ENCODE measurements around the gene CRTAP.
A peak's percentile ranks its signal among the peaks of the same experiment; 100 is the strongest.
"Not testable (repeated sequence)": the region's sequence is repeated elsewhere in the genome, so short reads cannot be mapped to it uniquely, and the experiment has no call there.

CRTAP gene

GRCh38 chr3:33125840-33126239 lies 12.0 kb downstream of the CRTAP start:
- H3K4me3 ChIP-seq (replicated peaks; ENCODE audit: low read depth, low read length): no peak overlapping the region
- TF ChIP-seq, protein P1, sequence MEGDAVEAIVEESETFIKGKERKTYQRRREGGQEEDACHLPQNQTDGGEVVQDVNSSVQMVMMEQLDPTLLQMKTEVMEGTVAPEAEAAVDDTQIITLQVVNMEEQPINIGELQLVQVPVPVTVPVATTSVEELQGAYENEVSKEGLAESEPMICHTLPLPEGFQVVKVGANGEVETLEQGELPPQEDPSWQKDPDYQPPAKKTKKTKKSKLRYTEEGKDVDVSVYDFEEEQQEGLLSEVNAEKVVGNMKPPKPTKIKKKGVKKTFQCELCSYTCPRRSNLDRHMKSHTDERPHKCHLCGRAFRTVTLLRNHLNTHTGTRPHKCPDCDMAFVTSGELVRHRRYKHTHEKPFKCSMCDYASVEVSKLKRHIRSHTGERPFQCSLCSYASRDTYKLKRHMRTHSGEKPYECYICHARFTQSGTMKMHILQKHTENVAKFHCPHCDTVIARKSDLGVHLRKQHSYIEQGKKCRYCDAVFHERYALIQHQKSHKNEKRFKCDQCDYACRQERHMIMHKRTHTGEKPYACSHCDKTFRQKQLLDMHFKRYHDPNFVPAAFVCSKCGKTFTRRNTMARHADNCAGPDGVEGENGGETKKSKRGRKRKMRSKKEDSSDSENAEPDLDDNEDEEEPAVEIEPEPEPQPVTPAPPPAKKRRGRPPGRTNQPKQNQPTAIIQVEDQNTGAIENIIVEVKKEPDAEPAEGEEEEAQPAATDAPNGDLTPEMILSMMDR (IDR thresholded peaks at IDR 0.05; ENCODE audit: low read length, missing control alignments): no peak
- no peak for DNase-seq (ENCODE audit: low read depth)

GRCh38 chr3:33128706-33129105 lies 14.9 kb downstream of the CRTAP start:
- no peak overlapping the region for H3K4me3 ChIP-seq (replicated peaks; ENCODE audit: low read depth, low read length)
- TF ChIP-seq, protein P1 (IDR thresholded peaks at IDR 0.05; ENCODE audit: low read length, missing control alignments): no peak
- DNase-seq (ENCODE audit: low read depth): no peak

- DNase-seq (ENCODE audit: low read depth): no peak
- TF ChIP-seq, protein P1 (IDR thresholded peaks at IDR 0.05; ENCODE audit: low read length, missing control alignments): no peak
- no peak overlapping the region for H3K4me3 ChIP-seq (replicated peaks; ENCODE audit: low read depth, low read length)
These were observed 16.3 kb downstream of the CRTAP start for GRCh38 chr3:33130144-33130543.

GRCh38 chr3:33131331-33132018 lies 17.7 kb downstream of the CRTAP start:
- no peak overlapping the region for H3K4me3 ChIP-seq (replicated peaks; ENCODE audit: low read depth, low read length)
- TF ChIP-seq, protein P1 (IDR thresholded peaks at IDR 0.05; ENCODE audit: low read length, missing control alignments): peak; percentile 71
- DNase-seq (ENCODE audit: low read depth): peak; percentile 84

DNA sequence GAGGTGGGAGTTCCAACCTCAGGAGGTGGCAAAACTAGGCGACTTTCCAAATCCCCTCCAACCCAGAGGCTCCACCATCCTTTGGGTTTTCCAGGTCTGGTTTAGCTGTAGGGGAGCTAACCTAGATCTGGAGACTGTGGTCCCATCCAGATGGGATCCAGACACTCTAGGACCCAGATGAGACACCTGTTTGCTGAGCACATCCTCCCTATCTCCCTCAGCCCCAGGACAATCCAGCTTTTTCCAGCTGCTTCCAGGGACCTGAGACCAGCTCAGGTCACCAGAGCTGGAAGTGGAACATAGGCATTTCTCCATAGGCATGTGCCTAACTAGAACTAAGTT lies 18.2 kb downstream of the CRTAP start:
- no peak overlapping the region for H3K4me3 ChIP-seq (replicated peaks; ENCODE audit: low read depth, low read length)
- no peak for DNase-seq (ENCODE audit: low read depth)
- TF ChIP-seq, protein P1 (IDR thresholded peaks at IDR 0.05; ENCODE audit: low read length, missing control alignments): no peak

DNA sequence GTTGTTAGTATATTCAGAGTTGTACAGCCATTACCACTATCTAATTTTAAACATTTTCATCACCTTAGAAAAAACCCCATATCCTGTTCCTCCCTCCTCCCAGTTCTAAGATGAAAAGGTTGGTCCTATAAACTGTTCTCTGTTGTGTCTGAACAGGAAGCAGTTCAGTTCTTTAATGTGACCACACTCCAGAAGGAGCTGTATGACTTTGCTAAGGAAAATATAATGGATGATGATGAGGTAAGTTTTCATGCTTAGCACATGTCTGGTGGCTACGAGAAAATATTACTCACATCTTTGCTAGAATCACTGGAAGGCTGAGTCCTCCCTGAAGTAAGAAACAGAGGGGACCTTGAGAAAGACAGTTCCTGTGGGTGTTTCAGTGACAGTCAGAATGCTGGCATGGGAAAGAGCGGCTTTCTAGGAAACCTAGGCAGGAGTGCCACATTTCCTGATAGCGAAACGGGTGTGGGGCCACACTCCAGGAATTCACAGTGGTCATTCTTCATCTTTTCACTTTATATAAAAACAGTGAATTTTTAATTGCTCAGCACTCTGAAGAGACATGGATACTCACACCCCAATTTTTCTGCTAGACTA lies 20.3 kb downstream of the CRTAP start:
- no peak for DNase-seq (ENCODE audit: low read depth)
- TF ChIP-seq, protein P1 (IDR thresholded peaks at IDR 0.05; ENCODE audit: low read length, missing control alignments): no peak
- no peak overlapping the region for H3K4me3 ChIP-seq (replicated peaks; ENCODE audit: low read depth, low read length)

DNA sequence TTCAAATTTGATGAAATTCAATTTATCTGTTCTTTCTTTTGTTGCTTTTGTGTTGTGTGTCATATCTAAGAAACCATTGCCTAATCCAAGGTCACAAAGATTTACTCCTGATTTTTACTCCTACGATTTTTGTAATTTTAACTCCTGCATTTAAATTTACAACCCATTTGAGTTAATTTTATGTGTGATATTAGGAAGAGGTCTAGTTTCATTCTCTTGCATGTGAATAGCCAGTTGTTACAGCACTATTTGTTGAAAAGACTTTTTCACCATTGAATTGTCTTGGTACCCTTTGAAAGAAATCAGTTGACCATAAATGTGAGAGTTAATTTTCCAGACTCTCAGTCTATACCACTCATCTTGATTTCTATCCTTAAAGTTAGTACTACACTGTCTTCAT lies 23.9 kb downstream of the CRTAP start:
- no peak for DNase-seq (ENCODE audit: low read depth)
- H3K4me3 ChIP-seq (replicated peaks; ENCODE audit: low read depth, low read length): no peak overlapping the region
- TF ChIP-seq, protein P1 (IDR thresholded peaks at IDR 0.05; ENCODE audit: low read length, missing control alignments): no peak

GRCh38 chr3:33139006-33139623 lies 25.3 kb downstream of the CRTAP start:
- not testable (repeated sequence) for H3K4me3 ChIP-seq (replicated peaks; ENCODE audit: low read depth, low read length); DNase-seq (ENCODE audit: low read depth)
